Peyer's patch (tissue), 4 donors: ENCODE measurements around the gene PRKAR1B. TPM values are rescaled to one million over a fixed set of nuclear protein-coding genes. Genes with fewer than 3 reads are reported as not detected.

Experiments
- DNase-seq, 3 donors: peaks; one replicate each; pipeline ENCODE4 v3.0.0-alpha.2; 2017 to 2019
- H3K27ac ChIP-seq, 4 donors: fragments of 200-600 bp; sonication (generic); one replicate each; pipeline ENCODE4 v1.5.1; 2016 to 2019
- H3K27me3 ChIP-seq, 2 donors: fragments of 200-600 bp; sonication (generic); one replicate each; pipeline ENCODE4 v1.5.1; 2019
- H3K36me3 ChIP-seq, 3 donors: fragments of 200-600 bp; sonication (generic); one replicate each; pipeline ENCODE4 v1.5.1; 2016 to 2019
- H3K4me1 ChIP-seq, 4 donors: fragments of 200-600 bp; sonication (generic); one replicate each; pipeline ENCODE4 v1.5.1; 2016 to 2019
- H3K4me3 ChIP-seq, 4 donors: fragments of 200-600 bp; sonication (generic); 1 replicate in 3 of 4; 2 replicates in 1 of 4; pipeline ENCODE4 v1.5.1; 2016 to 2019; ENCODE audit warnings: mild to moderate bottlenecking in 1 of 4
- H3K9me3 ChIP-seq, 4 donors: fragments of 200-600 bp; sonication (generic); one replicate each; pipeline ENCODE4 v1.5.1; 2016 to 2019; ENCODE audit warnings: mild to moderate bottlenecking in 1 of 4
- POLR2A ChIP-seq, 2 donors: fragments of 450-650 bp; IDR thresholded peaks; one replicate each; pipeline ENCODE4 v1.5.1; 2017; ENCODE audit warnings: antibody characterized with exemption in 2 of 2, mild to moderate bottlenecking in 2 of 2, moderate library complexity in 2 of 2
- total RNA-seq, 4 donors: library from RNA; depleted of rRNA; stranded (reverse); fragments of >200 nt; gene quantifications; one replicate each; pipeline ENCODE4 v1.1.0, GENCODE V29; 2016
- TF ChIP-seq, protein P1 (sequence below), 6 experiments: fragments of 450-650 bp in 4 of 6; fragments of 200-600 bp in 2 of 6; sonication (generic) in 1 of 6; IDR thresholded peaks; one replicate each; pipeline ENCODE4 v1.5.1; 2017 to 2019; ENCODE audit warnings: antibody characterized with exemption in 6 of 6, mild to moderate bottlenecking in 3 of 6, moderate library complexity in 1 of 6

The PRKAR1B gene
- total RNA-seq, 4 donors from 2014 or later: 13.0 to 42.9 (median 17.0) TPM

DNA sequence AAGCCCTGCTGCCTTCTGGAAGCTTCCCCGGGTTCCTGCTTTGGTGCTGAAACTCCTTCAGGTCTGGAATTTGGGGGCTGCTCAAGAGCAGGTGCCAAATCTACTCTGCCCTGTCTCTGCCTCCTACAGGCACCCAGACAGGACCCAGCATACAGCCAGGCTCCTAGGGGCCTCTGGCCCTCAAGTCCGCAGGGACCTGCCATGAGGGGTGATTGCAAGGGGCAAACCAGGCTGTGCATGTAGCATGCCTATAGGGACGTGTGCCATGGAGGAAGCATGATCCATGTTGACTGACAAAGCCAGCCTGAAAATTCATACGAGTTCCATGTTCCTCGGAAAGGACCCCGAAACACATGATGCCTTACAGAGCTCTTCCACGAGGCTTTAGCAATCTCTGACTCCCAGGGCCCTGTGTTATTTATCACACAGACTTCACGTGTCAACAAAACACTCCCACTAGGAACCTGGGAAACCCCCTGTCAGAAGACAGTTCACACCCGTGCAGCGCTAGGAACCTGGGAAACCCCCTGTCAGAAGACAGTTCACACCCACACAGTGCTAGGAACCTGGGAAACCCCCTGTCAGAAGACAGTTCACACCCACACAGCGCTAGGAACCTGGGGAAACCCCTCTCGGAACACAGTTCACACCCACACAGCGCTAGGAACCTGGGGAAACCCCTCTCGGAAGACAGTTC is 75.9 kb downstream of the PRKAR1B start:
- no peaks in the 10 kb centered on the region for H3K27me3 ChIP-seq
- no peaks in the 10 kb centered on the region for H3K36me3 ChIP-seq
- DNase-seq: peak in 1 of 3 donors; percentile 18
- no peak overlapping the region for H3K4me3 ChIP-seq
- H3K4me1 ChIP-seq: no peaks in the 10 kb centered on the region
- peaks cover 0 to 12% (median 0%) of the 10 kb centered on the region in 4 donors for H3K9me3 ChIP-seq
- TF ChIP-seq, protein P1, sequence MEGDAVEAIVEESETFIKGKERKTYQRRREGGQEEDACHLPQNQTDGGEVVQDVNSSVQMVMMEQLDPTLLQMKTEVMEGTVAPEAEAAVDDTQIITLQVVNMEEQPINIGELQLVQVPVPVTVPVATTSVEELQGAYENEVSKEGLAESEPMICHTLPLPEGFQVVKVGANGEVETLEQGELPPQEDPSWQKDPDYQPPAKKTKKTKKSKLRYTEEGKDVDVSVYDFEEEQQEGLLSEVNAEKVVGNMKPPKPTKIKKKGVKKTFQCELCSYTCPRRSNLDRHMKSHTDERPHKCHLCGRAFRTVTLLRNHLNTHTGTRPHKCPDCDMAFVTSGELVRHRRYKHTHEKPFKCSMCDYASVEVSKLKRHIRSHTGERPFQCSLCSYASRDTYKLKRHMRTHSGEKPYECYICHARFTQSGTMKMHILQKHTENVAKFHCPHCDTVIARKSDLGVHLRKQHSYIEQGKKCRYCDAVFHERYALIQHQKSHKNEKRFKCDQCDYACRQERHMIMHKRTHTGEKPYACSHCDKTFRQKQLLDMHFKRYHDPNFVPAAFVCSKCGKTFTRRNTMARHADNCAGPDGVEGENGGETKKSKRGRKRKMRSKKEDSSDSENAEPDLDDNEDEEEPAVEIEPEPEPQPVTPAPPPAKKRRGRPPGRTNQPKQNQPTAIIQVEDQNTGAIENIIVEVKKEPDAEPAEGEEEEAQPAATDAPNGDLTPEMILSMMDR (IDR thresholded peaks at IDR 0.05): no peak
- TF ChIP-seq POLR2A (IDR thresholded peaks at IDR 0.05): no peak
- H3K27ac ChIP-seq: no peak overlapping the region

DNA sequence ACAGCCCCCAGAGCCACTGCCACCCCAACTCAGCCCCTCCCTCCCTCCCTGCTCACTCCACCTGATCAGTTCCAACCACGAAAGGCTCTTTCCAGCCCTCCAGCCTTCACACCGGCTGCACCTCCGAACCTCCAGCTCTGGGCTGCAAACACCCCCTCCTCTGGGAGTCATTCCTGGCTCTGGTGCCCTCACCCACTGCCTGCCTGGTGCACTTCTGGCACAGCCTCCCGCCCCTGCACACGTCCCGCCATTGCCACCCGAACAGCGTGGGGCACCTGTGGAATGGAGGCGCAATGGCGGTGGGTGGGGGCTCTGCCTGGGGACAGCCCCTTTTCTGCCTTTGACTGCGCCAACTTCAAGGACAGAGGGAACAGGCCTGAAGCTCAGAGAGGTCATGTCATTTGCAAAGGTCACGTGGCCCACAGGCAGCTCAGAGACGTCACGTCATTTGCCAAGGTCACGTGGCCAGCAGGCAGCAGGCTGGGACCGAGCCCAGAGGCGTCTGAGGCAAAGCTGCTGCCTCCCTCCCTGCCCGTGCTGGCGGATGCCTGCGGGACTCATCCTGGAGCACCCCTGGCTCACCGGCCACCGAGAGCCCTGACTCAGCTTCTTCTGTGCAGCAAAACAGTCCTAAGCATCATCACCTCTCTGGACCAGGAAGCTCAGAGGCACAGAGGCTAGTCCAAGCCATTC is 76.6 kb downstream of the PRKAR1B start:
- TF ChIP-seq POLR2A (IDR thresholded peaks at IDR 0.05): no peak
- TF ChIP-seq, protein P1 (IDR thresholded peaks at IDR 0.05): no peak
- peaks cover 0 to 12% (median 0%) of the 10 kb centered on the region in 4 donors for H3K9me3 ChIP-seq
- H3K27me3 ChIP-seq: no peaks in the 10 kb centered on the region
- no peak overlapping the region for H3K27ac ChIP-seq
- H3K36me3 ChIP-seq: no peaks in the 10 kb centered on the region
- no peak overlapping the region for H3K4me3 ChIP-seq
- H3K4me1 ChIP-seq: no peaks in the 10 kb centered on the region
- DNase-seq: peak in 1 of 3 donors; percentile 21

DNA sequence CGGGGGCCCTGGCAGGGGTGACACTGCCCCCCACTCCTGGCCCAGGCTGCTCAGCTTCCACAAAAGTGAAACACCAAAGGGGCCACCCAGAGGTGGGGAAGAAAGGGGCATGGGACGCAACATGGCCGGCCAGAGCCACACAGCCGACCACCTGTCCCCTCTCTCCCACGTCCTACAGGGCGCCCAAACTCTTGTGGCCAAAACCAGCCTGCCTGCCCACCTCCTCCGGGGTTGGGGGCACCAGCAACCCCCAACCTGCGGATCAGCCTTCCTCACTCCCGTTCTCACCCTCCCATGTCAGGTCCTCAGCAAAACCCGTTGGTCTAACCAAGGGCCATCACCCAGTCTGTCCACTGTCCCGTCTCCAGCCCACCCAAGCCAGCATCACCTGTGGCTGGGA is 80.1 kb downstream of the PRKAR1B start:
- TF ChIP-seq, protein P1 (IDR thresholded peaks at IDR 0.05): no peak
- no peak for TF ChIP-seq POLR2A (IDR thresholded peaks at IDR 0.05)
- H3K9me3 ChIP-seq: peaks cover 0 to 8% (median 1%) of the 10 kb centered on the region in 4 donors
- H3K4me1 ChIP-seq: no peaks in the 10 kb centered on the region
- peak in 1 of 3 donors; percentile 20 for DNase-seq
- no peak overlapping the region for H3K4me3 ChIP-seq
- H3K36me3 ChIP-seq: no peaks in the 10 kb centered on the region
- H3K27ac ChIP-seq: no peak overlapping the region
- H3K27me3 ChIP-seq: no peaks in the 10 kb centered on the region

DNA sequence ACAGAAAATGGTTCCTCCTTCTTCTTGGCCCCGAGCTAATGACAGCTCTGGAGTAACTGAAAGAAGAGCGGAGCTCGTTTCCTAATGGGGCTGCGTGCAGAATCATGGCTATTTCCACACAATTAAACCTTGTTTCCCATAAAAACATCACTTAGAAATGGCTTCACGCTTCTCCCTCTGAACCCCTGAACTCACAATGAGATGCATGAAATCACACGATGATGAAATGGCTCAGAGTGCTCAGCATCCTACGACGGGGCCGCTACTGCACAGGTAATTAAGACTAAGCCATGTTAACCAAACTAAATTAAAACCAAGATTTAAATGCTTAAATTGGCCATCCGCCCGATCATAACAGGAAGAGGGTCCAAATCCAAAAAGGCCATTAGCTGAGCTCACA is 80.6 kb downstream of the PRKAR1B start:
- no peak for TF ChIP-seq POLR2A (IDR thresholded peaks at IDR 0.05)
- TF ChIP-seq, protein P1 (IDR thresholded peaks at IDR 0.05): no peak
- DNase-seq: no peak
- H3K4me1 ChIP-seq: no peaks in the 10 kb centered on the region
- H3K4me3 ChIP-seq: no peak overlapping the region
- peaks cover 0 to 7% (median 1%) of the 10 kb centered on the region in 4 donors for H3K9me3 ChIP-seq
- no peak overlapping the region for H3K27ac ChIP-seq
- no peaks in the 10 kb centered on the region for H3K27me3 ChIP-seq
- H3K36me3 ChIP-seq: no peaks in the 10 kb centered on the region

DNA sequence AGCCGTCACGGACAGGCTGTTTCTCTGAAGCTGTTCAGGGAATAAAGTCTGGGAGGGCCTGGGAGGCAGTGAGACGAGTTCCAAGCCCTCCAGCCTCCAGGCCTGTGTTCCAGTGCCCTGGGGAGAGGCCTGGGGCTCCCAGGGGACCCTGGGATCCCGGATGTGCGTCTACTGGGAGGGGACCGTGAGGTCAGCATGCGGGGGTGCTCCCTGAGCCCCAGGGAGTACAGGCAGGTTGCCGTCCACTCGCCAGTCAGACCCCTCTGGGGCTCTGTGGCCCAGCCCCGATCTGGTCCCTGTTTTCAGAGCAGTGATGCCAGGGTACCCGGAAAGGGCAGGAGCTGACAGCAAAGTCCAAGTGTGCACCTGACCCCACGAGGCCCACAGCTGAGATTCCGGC is 81.5 kb downstream of the PRKAR1B start:
- H3K4me1 ChIP-seq: no peaks in the 10 kb centered on the region
- H3K36me3 ChIP-seq: no peaks in the 10 kb centered on the region
- TF ChIP-seq, protein P1 (IDR thresholded peaks at IDR 0.05): no peak
- TF ChIP-seq POLR2A (IDR thresholded peaks at IDR 0.05): no peak
- H3K4me3 ChIP-seq: no peak overlapping the region
- no peak overlapping the region for H3K27ac ChIP-seq
- DNase-seq: peak in 1 of 3 donors; percentile 33
- H3K27me3 ChIP-seq: no peaks in the 10 kb centered on the region
- H3K9me3 ChIP-seq: peaks cover 0 to 3% (median 0%) of the 10 kb centered on the region in 4 donors
